LNCaP clone FGC (cell line): ENCODE results near the gene S100PBP.

Experiments
- DNase-seq: peaks from one replicate; pipeline ENCODE4 v3.0.0-alpha.2; 2011; ENCODE audit warnings: low read depth
- H3K4me3 ChIP-seq: 2 replicates; pipeline ENCODE4 v1.5.1; 2011; ENCODE audit warnings: mild to moderate bottlenecking, low read depth, low read length, control low read depth
- TF ChIP-seq, protein P1 (sequence below): IDR thresholded peaks from 2 replicates; pipeline ENCODE4 v1.5.1; 2012; ENCODE audit warnings: mild to moderate bottlenecking; ENCODE audit not compliant: control insufficient read depth, insufficient read depth; ENCODE audit errors: extremely low read depth

Gene S100PBP

DNA sequence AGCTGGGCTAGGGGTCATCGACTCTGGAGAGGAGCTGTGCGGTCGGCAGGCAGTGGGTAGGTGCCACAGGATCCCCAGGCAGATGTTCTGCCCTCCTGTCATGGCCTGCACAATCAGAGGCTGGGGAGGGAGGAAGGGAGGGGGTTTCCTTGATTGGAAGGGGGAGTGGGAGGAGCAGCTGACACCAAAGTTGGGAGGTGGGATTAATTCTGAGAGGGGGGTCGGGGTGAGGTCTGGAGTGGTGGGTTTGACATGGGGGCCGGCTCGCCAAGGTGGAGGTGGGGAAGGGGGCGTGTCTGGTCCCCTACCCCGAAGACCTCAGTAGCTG is 68.2 kb downstream of the S100PBP start:
- TF ChIP-seq, protein P1, sequence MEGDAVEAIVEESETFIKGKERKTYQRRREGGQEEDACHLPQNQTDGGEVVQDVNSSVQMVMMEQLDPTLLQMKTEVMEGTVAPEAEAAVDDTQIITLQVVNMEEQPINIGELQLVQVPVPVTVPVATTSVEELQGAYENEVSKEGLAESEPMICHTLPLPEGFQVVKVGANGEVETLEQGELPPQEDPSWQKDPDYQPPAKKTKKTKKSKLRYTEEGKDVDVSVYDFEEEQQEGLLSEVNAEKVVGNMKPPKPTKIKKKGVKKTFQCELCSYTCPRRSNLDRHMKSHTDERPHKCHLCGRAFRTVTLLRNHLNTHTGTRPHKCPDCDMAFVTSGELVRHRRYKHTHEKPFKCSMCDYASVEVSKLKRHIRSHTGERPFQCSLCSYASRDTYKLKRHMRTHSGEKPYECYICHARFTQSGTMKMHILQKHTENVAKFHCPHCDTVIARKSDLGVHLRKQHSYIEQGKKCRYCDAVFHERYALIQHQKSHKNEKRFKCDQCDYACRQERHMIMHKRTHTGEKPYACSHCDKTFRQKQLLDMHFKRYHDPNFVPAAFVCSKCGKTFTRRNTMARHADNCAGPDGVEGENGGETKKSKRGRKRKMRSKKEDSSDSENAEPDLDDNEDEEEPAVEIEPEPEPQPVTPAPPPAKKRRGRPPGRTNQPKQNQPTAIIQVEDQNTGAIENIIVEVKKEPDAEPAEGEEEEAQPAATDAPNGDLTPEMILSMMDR: no peak
- no peak overlapping the region for H3K4me3 ChIP-seq
- DNase-seq: no peak

DNA sequence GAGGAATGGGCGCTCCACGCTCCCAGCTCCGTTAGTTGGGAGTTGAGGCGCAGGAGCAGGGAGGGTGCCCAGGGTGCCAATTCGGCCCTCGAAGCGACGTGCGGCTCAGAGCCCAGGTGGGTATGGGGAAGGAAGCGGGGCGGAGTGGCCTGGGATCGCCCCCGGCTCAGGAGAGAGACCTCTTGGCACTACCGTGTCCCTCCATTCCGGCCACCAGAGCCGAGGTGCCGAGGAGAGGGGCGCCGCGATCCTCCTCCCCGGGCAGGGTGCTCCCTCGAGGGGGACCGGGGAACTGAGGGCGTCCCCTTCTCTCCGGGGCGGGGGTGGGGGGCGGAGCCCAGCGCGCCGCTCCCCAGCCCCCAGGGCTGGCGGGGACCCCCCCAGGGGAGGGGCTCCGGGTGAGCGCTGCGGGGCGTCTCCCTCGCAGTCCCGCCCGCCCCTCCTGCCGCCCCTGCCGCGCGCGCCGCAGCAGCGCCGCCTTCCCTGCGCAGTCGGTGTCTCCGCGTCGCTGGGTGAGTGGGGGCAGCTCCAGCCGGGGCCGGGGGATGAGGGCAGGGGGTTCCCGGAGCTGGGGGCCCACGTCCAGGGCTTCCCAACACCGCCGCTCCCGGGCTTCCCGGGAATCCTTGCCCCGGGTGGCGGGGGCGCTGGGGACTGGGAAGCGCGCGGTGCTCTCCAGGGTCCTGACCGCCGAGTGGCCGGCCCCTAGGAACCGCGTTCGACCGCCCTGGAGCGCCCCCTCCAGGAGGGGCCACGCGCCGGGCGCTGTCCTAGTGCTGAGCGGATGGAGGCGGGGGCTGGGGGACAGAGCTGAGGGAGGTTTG is 68.8 kb downstream of the S100PBP start, which contains the start of gene HPCA:
TSS of gene HPCA (plus strand) at position 488 of the 824 bp plus-strand sequence. CDS start 2,408 bp downstream, outside the sequence.
- DNase-seq: no peak
- TF ChIP-seq, protein P1: peak; percentile 74
- H3K4me3 ChIP-seq: no peak within 1 kb of the TSS

DNA sequence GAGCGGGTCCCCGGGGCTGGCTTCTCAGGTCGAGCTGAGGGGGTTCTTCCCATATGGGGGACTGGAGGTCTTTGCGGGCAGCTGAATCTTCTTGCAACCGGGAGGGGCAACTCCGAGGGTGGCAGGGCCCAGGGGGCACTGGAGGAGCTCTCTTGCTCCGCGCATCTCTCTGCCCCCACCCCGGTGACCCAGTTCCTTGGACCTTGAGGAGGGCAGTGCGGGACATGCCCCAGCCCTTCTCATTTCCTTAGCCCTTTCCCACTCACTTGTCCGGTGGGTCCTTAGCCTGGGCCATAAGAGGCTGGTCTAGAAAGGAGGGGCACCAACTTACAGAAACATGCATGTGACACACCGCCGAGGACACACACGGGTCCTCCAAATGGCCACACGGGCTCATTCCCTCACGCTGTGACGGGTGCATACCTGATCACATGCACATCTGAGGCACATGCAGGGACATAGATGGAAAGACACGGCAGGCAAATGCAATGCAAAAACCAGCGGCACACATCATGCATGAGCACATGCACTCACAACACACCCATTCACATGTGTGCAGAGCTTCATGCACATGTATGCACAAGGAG is 69.5 kb downstream of the S100PBP start:
- TF ChIP-seq, protein P1: no peak
- DNase-seq: no peak
- H3K4me3 ChIP-seq: no peak overlapping the region

DNA sequence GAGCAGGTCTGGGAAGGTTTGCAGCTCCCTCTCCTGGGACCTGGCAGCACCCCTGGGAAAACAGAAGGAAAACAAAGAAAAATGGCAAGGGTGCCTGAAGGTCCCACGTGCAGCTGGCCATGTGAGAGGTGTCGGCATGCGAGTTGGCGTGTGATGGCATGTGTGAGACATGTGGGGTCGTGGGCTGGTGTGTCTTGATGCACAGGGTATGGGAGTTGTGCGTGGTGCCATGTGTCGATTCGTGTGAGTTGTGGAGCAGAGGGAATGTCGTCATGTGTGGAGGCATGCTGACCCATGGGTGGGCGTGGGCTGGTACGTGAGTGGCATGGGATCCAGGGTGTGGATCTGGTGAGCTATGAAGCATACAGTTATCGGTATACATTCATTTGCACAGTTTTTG is 70.2 kb downstream of the S100PBP start:
- H3K4me3 ChIP-seq: no peak overlapping the region
- DNase-seq: no peak
- TF ChIP-seq, protein P1: no peak

DNA sequence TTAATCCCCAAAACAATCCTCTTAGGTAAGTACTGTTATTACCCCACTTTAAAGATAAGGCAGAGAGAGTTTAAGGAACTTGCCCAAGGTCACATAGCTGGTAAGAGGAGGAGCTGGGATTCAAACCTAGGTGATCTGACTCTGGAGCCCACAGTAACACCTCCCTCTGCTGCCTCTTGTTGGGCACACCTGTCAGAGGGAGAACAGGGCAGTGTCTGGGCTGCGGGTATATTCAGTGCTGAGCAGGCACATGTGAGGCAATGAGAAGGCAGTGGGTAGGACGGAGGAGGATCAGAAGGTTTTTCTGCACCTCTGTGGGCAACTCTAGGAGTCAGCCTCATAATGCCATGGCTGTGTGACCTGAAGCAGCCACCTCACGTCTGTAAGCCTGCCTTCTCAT is 70.7 kb downstream of the S100PBP start:
- DNase-seq: no peak
- TF ChIP-seq, protein P1: no peak
- H3K4me3 ChIP-seq: no peak overlapping the region

DNA sequence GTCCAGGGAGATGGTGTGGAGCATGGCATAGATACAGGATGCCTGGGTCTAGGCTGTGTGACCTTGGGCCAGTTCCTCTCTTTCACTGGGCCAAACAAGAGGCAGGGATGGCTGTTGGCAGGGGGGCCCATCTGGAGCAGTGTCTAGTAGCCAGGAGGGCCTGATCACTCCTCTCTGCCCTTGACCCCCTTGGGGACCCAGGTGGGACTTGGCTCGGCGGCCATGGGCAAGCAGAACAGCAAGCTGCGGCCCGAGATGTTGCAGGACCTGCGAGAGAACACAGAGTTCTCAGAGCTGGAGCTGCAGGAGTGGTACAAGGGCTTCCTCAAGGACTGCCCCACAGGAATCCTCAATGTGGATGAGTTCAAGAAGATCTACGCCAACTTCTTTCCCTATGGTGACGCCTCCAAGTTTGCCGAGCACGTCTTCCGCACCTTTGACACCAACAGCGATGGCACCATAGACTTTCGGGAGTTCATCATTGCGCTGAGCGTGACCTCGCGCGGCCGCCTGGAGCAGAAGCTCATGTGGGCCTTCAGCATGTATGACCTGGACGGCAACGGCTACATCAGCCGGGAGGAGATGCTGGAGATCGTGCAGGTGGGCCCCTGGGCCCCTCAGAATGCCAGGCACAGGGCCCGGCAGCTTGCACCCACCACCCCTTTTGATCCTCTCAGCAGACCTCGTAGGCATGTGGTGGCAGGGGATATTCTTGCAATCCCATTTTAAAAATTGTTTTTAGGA is 71.4 kb downstream of the S100PBP start:
- TF ChIP-seq, protein P1: no peak
- DNase-seq: no peak
- no peak overlapping the region for H3K4me3 ChIP-seq
